KMS-11 (cell line): ENCODE data around the gene RXFP3.

Source experiments
- H2AFZ ChIP-seq: fragments of 200-600 bp; sonication (generic); 2 replicates; pipeline ENCODE4 v1.6.1; 2016; ENCODE audit warnings: antibody characterized with exemption, mixed run types, low read depth
- H3K27ac ChIP-seq: fragments of 200-600 bp; sonication (generic); 2 replicates; pipeline ENCODE4 v1.6.1; 2016; ENCODE audit warnings: mild to moderate bottlenecking, mixed run types
- H3K27me3 ChIP-seq: fragments of 200-600 bp; sonication (generic); 2 replicates; pipeline ENCODE4 v1.6.1; 2017; ENCODE audit warnings: mild to moderate bottlenecking, low read depth, mixed run types, moderate library complexity; ENCODE audit not compliant: insufficient read depth
- H3K36me3 ChIP-seq: fragments of 200-600 bp; sonication (generic); 2 replicates; pipeline ENCODE4 v1.6.1; 2017; ENCODE audit warnings: mild to moderate bottlenecking, mixed run types; ENCODE audit not compliant: insufficient read depth
- H3K4me1 ChIP-seq: fragments of 200-600 bp; sonication (generic); 2 replicates; pipeline ENCODE4 v1.6.1; 2016; ENCODE audit warnings: mild to moderate bottlenecking, low read depth, mixed run types; ENCODE audit not compliant: poor library complexity, severe bottlenecking
- H3K4me2 ChIP-seq: fragments of 200-600 bp; sonication (generic); 2 replicates; pipeline ENCODE4 v1.7.0; 2016; ENCODE audit warnings: mild to moderate bottlenecking, mixed run types
- H3K4me3 ChIP-seq: fragments of 200-600 bp; sonication (generic); IDR thresholded peaks from 2 replicates; pipeline ENCODE4 v1.6.1; 2017; ENCODE audit warnings: low read depth, low read length, mixed read lengths; ENCODE audit not compliant: insufficient read depth
- H3K79me2 ChIP-seq: fragments of 200-600 bp; sonication (generic); 2 replicates; pipeline ENCODE4 v1.6.1; 2016; ENCODE audit warnings: low read depth, mixed run types; ENCODE audit not compliant: insufficient read depth
- H3K9ac ChIP-seq: fragments of 200-600 bp; sonication (generic); 2 replicates; pipeline ENCODE4 v1.6.1; 2016; ENCODE audit warnings: mild to moderate bottlenecking, mixed run types
- H4K20me1 ChIP-seq: fragments of 200-600 bp; sonication (generic); 2 replicates; pipeline ENCODE4 v1.6.1; 2016; ENCODE audit warnings: mild to moderate bottlenecking, mixed run types; ENCODE audit not compliant: insufficient read depth
- CTCF ChIP-seq: fragments of 200-600 bp; sonication (generic); conservative IDR thresholded peaks from 2 replicates; pipeline ENCODE4 v1.6.1; 2017; ENCODE audit warnings: low read depth, mild to moderate bottlenecking, antibody characterized with exemption, low read length, moderate library complexity, mixed read lengths

Gene RXFP3

GRCh38 chr5:33957577-33958150 is 21.5 kb downstream of the RXFP3 start:
- Histone ChIP-seq H3K4me2 (no peak overlapping the region), H4K20me1 (no peaks in the 10 kb centered on the region), H3K4me1 (no peaks in the 10 kb centered on the region), H3K79me2 (no peaks in the 10 kb centered on the region), H3K27ac (no peak overlapping the region), H3K36me3 (no peaks in the 10 kb centered on the region), H2AFZ (no peak overlapping the region), H3K9ac (no peak overlapping the region), H3K4me3 (no peak overlapping the region), H3K27me3 (no peaks in the 10 kb centered on the region)
- TF ChIP-seq CTCF = no peak

GRCh38 chr5:33958176-33958575 is 22.0 kb downstream of the RXFP3 start:
- TF ChIP-seq CTCF = no peak
- Histone ChIP-seq H3K4me2 (no peak overlapping the region), H3K4me3 (no peak overlapping the region), H3K27ac (no peak overlapping the region), H3K4me1 (no peaks in the 10 kb centered on the region), H3K27me3 (no peaks in the 10 kb centered on the region), H3K9ac (no peak overlapping the region), H3K79me2 (no peaks in the 10 kb centered on the region), H4K20me1 (no peaks in the 10 kb centered on the region), H3K36me3 (no peaks in the 10 kb centered on the region), H2AFZ (no peak overlapping the region)

- Histone ChIP-seq H4K20me1 (no peaks in the 10 kb centered on the region), H3K4me3 (no peak overlapping the region), H3K9ac (no peak overlapping the region), H3K36me3 (no peaks in the 10 kb centered on the region), H3K4me2 (no peak overlapping the region), H3K27ac (no peak overlapping the region), H3K79me2 (no peaks in the 10 kb centered on the region), H2AFZ (no peak overlapping the region), H3K27me3 (no peaks in the 10 kb centered on the region), H3K4me1 (no peaks in the 10 kb centered on the region)
- TF ChIP-seq CTCF = no peak
Observed at GRCh38 chr5:33964132-33964700, 28.0 kb downstream of the RXFP3 start.

GRCh38 chr5:33966805-33967204 is 30.6 kb downstream of the RXFP3 start:
- no peak overlapping the region for H3K4me3 ChIP-seq
- no peaks in the 10 kb centered on the region for H3K79me2 ChIP-seq
- H3K36me3 ChIP-seq = no peaks in the 10 kb centered on the region
- H3K4me1 ChIP-seq = no peaks in the 10 kb centered on the region
- H3K27ac ChIP-seq = no peak overlapping the region
- no peaks in the 10 kb centered on the region for H3K27me3 ChIP-seq
- H4K20me1 ChIP-seq = no peaks in the 10 kb centered on the region
- H3K9ac ChIP-seq = no peak overlapping the region
- H2AFZ ChIP-seq = no peak overlapping the region
- no peak for TF ChIP-seq CTCF
- no peak overlapping the region for H3K4me2 ChIP-seq
